ENCODE data around the gene SNN. TPM values are rescaled to one million over a fixed set of nuclear protein-coding genes. Genes with fewer than 3 reads are reported as not detected.

SNN gene
- total RNA-seq, 1 donor from 2014 or later = 23.4 TPM

- H3K4me3 Mint-ChIP-seq (ENCODE audit: unreplicated experiment) = no peak overlapping the region
- TF ChIP-seq, protein P1, sequence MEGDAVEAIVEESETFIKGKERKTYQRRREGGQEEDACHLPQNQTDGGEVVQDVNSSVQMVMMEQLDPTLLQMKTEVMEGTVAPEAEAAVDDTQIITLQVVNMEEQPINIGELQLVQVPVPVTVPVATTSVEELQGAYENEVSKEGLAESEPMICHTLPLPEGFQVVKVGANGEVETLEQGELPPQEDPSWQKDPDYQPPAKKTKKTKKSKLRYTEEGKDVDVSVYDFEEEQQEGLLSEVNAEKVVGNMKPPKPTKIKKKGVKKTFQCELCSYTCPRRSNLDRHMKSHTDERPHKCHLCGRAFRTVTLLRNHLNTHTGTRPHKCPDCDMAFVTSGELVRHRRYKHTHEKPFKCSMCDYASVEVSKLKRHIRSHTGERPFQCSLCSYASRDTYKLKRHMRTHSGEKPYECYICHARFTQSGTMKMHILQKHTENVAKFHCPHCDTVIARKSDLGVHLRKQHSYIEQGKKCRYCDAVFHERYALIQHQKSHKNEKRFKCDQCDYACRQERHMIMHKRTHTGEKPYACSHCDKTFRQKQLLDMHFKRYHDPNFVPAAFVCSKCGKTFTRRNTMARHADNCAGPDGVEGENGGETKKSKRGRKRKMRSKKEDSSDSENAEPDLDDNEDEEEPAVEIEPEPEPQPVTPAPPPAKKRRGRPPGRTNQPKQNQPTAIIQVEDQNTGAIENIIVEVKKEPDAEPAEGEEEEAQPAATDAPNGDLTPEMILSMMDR (IDR thresholded peaks at IDR 0.05) = no peak
- H3K36me3 Mint-ChIP-seq (ENCODE audit: unreplicated experiment) = no peaks in the 10 kb centered on the region
- no peaks in the 10 kb centered on the region for H3K27me3 Mint-ChIP-seq (ENCODE audit: unreplicated experiment)
- DNase-seq (ENCODE audit: extremely low spot score, unreplicated experiment) = no peak
- H3K4me1 Mint-ChIP-seq (ENCODE audit: unreplicated experiment) = peaks cover 51% of the 10 kb centered on the region
- no peak overlapping the region for H3K27ac Mint-ChIP-seq (ENCODE audit: unreplicated experiment)
- H3K9me3 Mint-ChIP-seq (ENCODE audit: unreplicated experiment) = no peaks in the 10 kb centered on the region
These were observed 30.1 kb upstream of the SNN start for GRCh38 chr16:11638140-11638539.

DNA sequence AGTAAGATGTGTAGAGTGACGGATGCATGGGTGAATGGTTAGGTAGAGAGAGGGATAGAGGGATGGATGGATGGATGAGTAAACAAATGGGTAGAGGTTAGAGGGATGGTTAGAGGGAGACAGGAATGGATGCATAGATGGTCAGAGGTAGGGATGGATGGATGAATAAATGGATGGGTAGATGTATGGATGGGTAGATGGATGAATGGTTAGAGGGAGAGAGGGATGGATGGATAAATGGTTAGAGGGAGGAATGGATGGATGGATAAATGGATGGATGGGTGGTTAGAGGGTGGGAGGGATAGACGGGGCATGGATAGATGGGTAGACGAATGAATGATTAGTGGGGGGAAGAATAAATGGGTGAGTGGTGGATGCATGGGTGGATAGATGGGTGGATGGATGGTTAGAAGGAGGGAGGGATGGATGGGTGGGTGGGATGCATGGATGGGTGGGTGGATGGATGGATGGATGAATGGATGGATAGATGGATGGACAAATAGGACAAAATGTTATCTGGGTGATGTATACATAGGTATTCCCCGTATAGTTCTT lies 29.2 kb upstream of the SNN start:
- TF ChIP-seq, protein P1 (IDR thresholded peaks at IDR 0.05) = no peak
- H3K27ac Mint-ChIP-seq (ENCODE audit: unreplicated experiment) = peak overlapping the region; percentile 23

GRCh38 chr16:11639925-11640899 lies 28.0 kb upstream of the SNN start:
- H3K36me3 Mint-ChIP-seq (ENCODE audit: unreplicated experiment) = no peaks in the 10 kb centered on the region
- H3K27ac Mint-ChIP-seq (ENCODE audit: unreplicated experiment) = peak overlapping the region; percentile 97
- H3K9me3 Mint-ChIP-seq (ENCODE audit: unreplicated experiment) = no peaks in the 10 kb centered on the region
- H3K27me3 Mint-ChIP-seq (ENCODE audit: unreplicated experiment) = peaks cover 5% of the 10 kb centered on the region
- peaks cover 39% of the 10 kb centered on the region for H3K4me1 Mint-ChIP-seq (ENCODE audit: unreplicated experiment)
- peak; percentile 92 for DNase-seq (ENCODE audit: extremely low spot score, unreplicated experiment)
- TF ChIP-seq, protein P1 (IDR thresholded peaks at IDR 0.05) = no peak
- peak overlapping the region; percentile 27 for H3K4me3 Mint-ChIP-seq (ENCODE audit: unreplicated experiment)

More for the DNA sequence above, 29.2 kb upstream of the SNN start:
- no peaks in the 10 kb centered on the region for H3K36me3 Mint-ChIP-seq (ENCODE audit: unreplicated experiment)
- no peaks in the 10 kb centered on the region for H3K9me3 Mint-ChIP-seq (ENCODE audit: unreplicated experiment)
- no peak for DNase-seq (ENCODE audit: extremely low spot score, unreplicated experiment)
- peaks cover 3% of the 10 kb centered on the region for H3K27me3 Mint-ChIP-seq (ENCODE audit: unreplicated experiment)
- H3K4me3 Mint-ChIP-seq (ENCODE audit: unreplicated experiment) = no peak overlapping the region
- H3K4me1 Mint-ChIP-seq (ENCODE audit: unreplicated experiment) = peaks cover 44% of the 10 kb centered on the region

DNA sequence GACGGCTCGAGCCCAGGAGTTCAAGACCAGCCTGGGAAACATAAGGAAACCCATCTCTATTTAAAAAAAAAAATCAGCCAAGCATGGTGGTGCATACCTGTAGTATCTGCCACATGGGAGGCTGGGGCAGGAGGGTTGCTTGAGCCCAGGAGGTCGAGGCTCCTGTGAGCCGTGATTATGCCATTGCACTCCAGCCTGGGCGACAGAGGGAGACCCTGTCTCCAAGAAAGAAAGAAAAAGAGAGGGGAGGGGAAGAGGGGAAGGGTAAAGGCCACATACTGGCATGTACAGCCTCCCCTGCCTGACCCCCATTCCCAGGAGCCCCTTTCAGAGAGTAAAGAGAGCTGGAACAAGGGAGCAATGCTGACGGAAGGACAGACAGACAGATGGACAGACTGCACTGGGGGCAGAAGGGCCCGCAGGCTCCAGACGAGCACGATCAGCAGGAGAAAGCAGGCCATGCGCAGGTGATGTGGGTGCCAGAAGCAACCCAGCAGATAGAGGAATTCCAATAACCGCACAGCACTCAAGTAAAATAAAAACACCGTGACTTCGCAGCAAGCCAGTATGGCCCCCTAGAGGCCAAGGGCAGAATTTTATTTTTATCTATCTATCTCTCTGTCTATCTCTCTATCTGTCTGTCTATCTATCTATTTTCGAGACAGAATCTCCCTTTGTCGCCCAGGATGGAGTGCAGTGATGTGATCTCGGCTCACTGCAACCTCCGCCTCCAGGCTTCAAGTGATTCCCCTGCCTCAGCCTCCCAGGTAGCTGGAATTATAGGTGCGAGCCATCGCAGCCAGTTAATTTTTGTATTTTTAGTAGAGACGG lies 27.1 kb upstream of the SNN start:
- H3K36me3 Mint-ChIP-seq (ENCODE audit: unreplicated experiment) = no peaks in the 10 kb centered on the region
- peaks cover 5% of the 10 kb centered on the region for H3K27me3 Mint-ChIP-seq (ENCODE audit: unreplicated experiment)
- H3K4me1 Mint-ChIP-seq (ENCODE audit: unreplicated experiment) = peaks cover 39% of the 10 kb centered on the region
- no peak overlapping the region for H3K4me3 Mint-ChIP-seq (ENCODE audit: unreplicated experiment)
- H3K27ac Mint-ChIP-seq (ENCODE audit: unreplicated experiment) = peak overlapping the region; percentile 97
- H3K9me3 Mint-ChIP-seq (ENCODE audit: unreplicated experiment) = no peaks in the 10 kb centered on the region
- TF ChIP-seq, protein P1 (IDR thresholded peaks at IDR 0.05) = peak; percentile 90
- no peak for DNase-seq (ENCODE audit: extremely low spot score, unreplicated experiment)

Data from osteocyte (in vitro differentiated cells).